K562 (cell line): ENCODE measurements around the gene PRDX2. TPM values are rescaled to one million over a fixed set of nuclear protein-coding genes. Genes with fewer than 3 reads are reported as not detected.
A peak's percentile ranks its signal among the peaks of the same experiment; 100 is the strongest.

Source experiments
- ATAC-seq: fragments of 200-7000 bp; cut with Tn5 transposase; 3 replicates; pipeline ENCODE4 v1.9.1; 2020; ENCODE audit warnings: moderate library complexity
- BruUV-seq: library from RNA; stranded (reverse); fragments of 400-500 nt; replicated peaks from 2 replicates; lab custom pipeline; 2021; lab: Mats Ljungman, UMichigan
- CTCF ChIA-PET: fragments of 300-600 bp; formaldehyde crosslinking; extraction: SDS; loops from one replicate; lab custom pipeline; 2021; ENCODE audit warnings: low intra/inter-chr PET ratio; lab: Yijun Ruan, JAX
- POLR2A ChIA-PET: fragments of 300-600, 350-650 bp; sonication (Branson Sonifier 250); formaldehyde crosslinking; extraction: SDS; loops from one replicate; lab custom pipeline; 2021; ENCODE audit warnings: antibody characterized with exemption, inconsistent platforms; lab: Yijun Ruan, JAX
- DNase-seq, 4 experiments: peaks; one replicate each; pipeline versions ENCODE4 v3.0.0 to v3.0.0-alpha.2; 2011 to 2018; ENCODE audit warnings: low spot score in 3 of 4, mixed read lengths in 3 of 4; ENCODE audit errors: extremely low read depth in 1 of 4
- FAIRE-seq: peaks from 2 replicates; lab custom pipeline; 2011; peaks lifted over from hg19 to GRCh38; lab: Jason Lieb, UNC
- H2AFZ ChIP-seq: 2 replicates; pipeline ENCODE4 v1.6.0; 2011; ENCODE audit warnings: low read depth, low read length, control low read depth, inconsistent platforms
- H3K27ac ChIP-seq: fragments of 200-600 bp; 3 replicates; pipeline ENCODE4 v1.8.0; 2011; ENCODE audit warnings: low read depth, mild to moderate bottlenecking, control low read depth, inconsistent platforms, low read length, moderate library complexity, mixed read lengths; ENCODE audit errors: extremely low read depth
- H3K27me3 ChIP-seq, 2 experiments: fragments of 300-600 bp in 1 of 2; 2 replicates in 1 of 2; 3 replicates in 1 of 2; pipeline versions ENCODE4 v1.6.0 to v1.8.0; 2011; ENCODE audit warnings: inconsistent platforms in 2 of 2, low read length in 2 of 2, mild to moderate bottlenecking in 1 of 2, mixed read lengths in 1 of 2, moderate library complexity in 1 of 2; ENCODE audit not compliant: control insufficient read depth in 2 of 2, insufficient read depth in 2 of 2
- H3K36me3 ChIP-seq: fragments of 300-600 bp; 3 replicates; pipeline ENCODE4 v1.8.0; 2011; ENCODE audit warnings: mild to moderate bottlenecking, low read length, inconsistent platforms; ENCODE audit not compliant: control insufficient read depth, insufficient read depth
- H3K4me1 ChIP-seq, 2 experiments: fragments of 200-600 bp in 1 of 2; replicated peaks in 1 of 2; 2 replicates in 1 of 2; 3 replicates in 1 of 2; pipeline versions ENCODE4 v1.5.1 to v1.8.0; 2011; ENCODE audit warnings: inconsistent platforms in 2 of 2, low read length in 2 of 2, mild to moderate bottlenecking in 1 of 2, mixed read lengths in 1 of 2, moderate library complexity in 1 of 2; ENCODE audit not compliant: control insufficient read depth in 2 of 2, insufficient read depth in 2 of 2
- H3K4me2 ChIP-seq: 2 replicates; pipeline ENCODE4 v1.6.1; 2011; ENCODE audit warnings: low read length, control low read depth, inconsistent platforms, mixed read lengths; ENCODE audit not compliant: insufficient read depth
- H3K4me3 ChIP-seq: fragments of 200-600 bp; sonication (generic), shearing (Covaris generic); 2 replicates; pipeline ENCODE4 v1.5.1; 2016; ENCODE audit warnings: control low read depth, inconsistent platforms
- H3K79me2 ChIP-seq: fragments of 200-600 bp; 3 replicates; pipeline ENCODE4 v1.8.0; 2011; ENCODE audit warnings: low read length, inconsistent platforms; ENCODE audit not compliant: control insufficient read depth, insufficient read depth
- H3K9ac ChIP-seq, 2 experiments: 2 replicates each; pipeline versions ENCODE4 v1.6.0 to v1.6.1; 2011; ENCODE audit warnings: low read depth in 2 of 2, low read length in 2 of 2, control low read depth in 1 of 2, inconsistent platforms in 1 of 2, mild to moderate bottlenecking in 1 of 2, mixed read lengths in 1 of 2; ENCODE audit not compliant: insufficient read depth in 1 of 2
- H3K9me1 ChIP-seq: one replicate; pipeline ENCODE4 v1.6.0; 2011; ENCODE audit warnings: inconsistent platforms, mild to moderate bottlenecking, low read length, moderate library complexity; ENCODE audit not compliant: control insufficient read depth, insufficient read depth
- H3K9me3 ChIP-seq: replicated peaks from 2 replicates; pipeline ENCODE4 v1.5.1; 2011; ENCODE audit warnings: low read depth, low read length, inconsistent platforms; ENCODE audit not compliant: control insufficient read depth, insufficient read depth
- H4K20me1 ChIP-seq: replicated peaks from 2 replicates; pipeline ENCODE4 v1.6.1; 2011; ENCODE audit warnings: low read length, inconsistent platforms, mixed read lengths; ENCODE audit not compliant: control insufficient read depth, insufficient read depth
- BCOR ChIP-seq: fragments of 450-650 bp; IDR thresholded peaks from 2 replicates; pipeline ENCODE4 v1.6.1; 2016
- CBFA2T2 ChIP-seq: fragments of 450-650 bp; conservative IDR thresholded peaks from 2 replicates; pipeline ENCODE4 v1.6.1; 2017; ENCODE audit warnings: mild to moderate bottlenecking
- E2F1 ChIP-seq: sonication (generic); formaldehyde crosslinking; IDR thresholded peaks from 2 replicates; pipeline ENCODE4 v1.8.1; 2023; ENCODE audit warnings: mild to moderate bottlenecking, missing genetic modification reagents, moderate library complexity
- ELF2 ChIP-seq: fragments of 250-450 bp; sonication (Bioruptor Pico); IDR thresholded peaks from 2 replicates; pipeline ENCODE4 v1.5.0; 2021; ENCODE audit warnings: mild to moderate bottlenecking
- EP300 ChIP-seq: IDR thresholded peaks from 2 replicates; pipeline ENCODE4 v1.6.1; 2012; ENCODE audit warnings: low read length, improper control_type of control experiment
- HDAC1 ChIP-seq, 2 experiments: fragments of 450-650 bp; IDR thresholded peaks; 2 replicates each; pipeline ENCODE4 v1.6.1; 2016 to 2017; ENCODE audit warnings: inconsistent platforms in 1 of 2, mild to moderate bottlenecking in 1 of 2, moderate library complexity in 1 of 2
- HDAC2 ChIP-seq: fragments of 450-650 bp; IDR thresholded peaks from 2 replicates; pipeline ENCODE4 v1.6.1; 2016; ENCODE audit warnings: mild to moderate bottlenecking
- JUN ChIP-seq, 2 experiments: sonication (generic) in 1 of 2; formaldehyde crosslinking in 1 of 2; IDR thresholded peaks; 2 replicates each; pipeline versions ENCODE4 v1.6.1 to v1.8.0; 2012 to 2022; ENCODE audit warnings: borderline replicate concordance in 2 of 2, mild to moderate bottlenecking in 2 of 2, improper control_type of control experiment in 1 of 2, low read depth in 1 of 2, low read length in 1 of 2, missing genetic modification reagents in 1 of 2
- NFRKB ChIP-seq: fragments of 450-650 bp; IDR thresholded peaks from 2 replicates; pipeline ENCODE4 v1.6.1; 2016; ENCODE audit warnings: low read depth
- NR2C2 ChIP-seq, 2 experiments: fragments of 200-800 bp in 1 of 2; sonication (Bioruptor generic) in 1 of 2; sonication (generic) in 1 of 2; formaldehyde crosslinking in 1 of 2; IDR thresholded peaks; 2 replicates each; pipeline versions ENCODE4 v1.6.1 to v1.8.0; 2016 to 2022; ENCODE audit warnings: mild to moderate bottlenecking in 1 of 2, missing compliant biosample characterization in 1 of 2, missing genetic modification characterization in 1 of 2, missing genetic modification reagents in 1 of 2
- PHTF2 ChIP-seq: fragments of 250-450 bp; sonication (Bioruptor Pico); IDR thresholded peaks from 2 replicates; pipeline ENCODE4 v1.5.0; 2021; ENCODE audit warnings: mild to moderate bottlenecking
- RBM39 ChIP-seq: fragments of 200-400 bp; formaldehyde crosslinking; optimal IDR thresholded peaks from 2 replicates; pipeline ENCODE3; 2018; ENCODE audit warnings: low read depth, low read length
- SMARCA5 ChIP-seq: fragments of 450-650 bp; IDR thresholded peaks from 2 replicates; pipeline ENCODE4 v1.6.1; 2016
- ZNF431 ChIP-seq: sonication (generic); formaldehyde crosslinking; IDR thresholded peaks from 2 replicates; pipeline ENCODE4 v1.8.0; 2022; ENCODE audit warnings: mild to moderate bottlenecking, missing genetic modification reagents
- WGBS: fragments of 100-300 bp; shearing (Covaris generic); methylation state at CpG from one replicate; pipeline ENCODE4 v1.1.6; 2016; ENCODE audit warnings: low coverage, mixed read lengths; ENCODE audit not compliant: insufficient coverage; ENCODE audit errors: missing lambda C conversion rate; 5-methylcytosine and 5-hydroxymethylcytosine counted together
- in situ Hi-C: fragments of 300-500 bp; cut with MboI; formaldehyde crosslinking; loops from 4 replicates; pipeline ENCODE4 v1.15.0; 2018; ENCODE audit warnings: inconsistent platforms, mixed read lengths
- intact Hi-C: fragments of 100-400 bp; cut with micrococcal nuclease; formaldehyde crosslinking; loops from 2 replicates; pipeline ENCODE4 v1.14.2; 2022
- polyA plus RNA-seq, 8 experiments: library from polyadenylated mRNA; depleted of rRNA in 4 of 8; stranded (reverse) in 5 of 8; unstranded in 3 of 8; fragments of >200 nt; fragmentation: Nextera tagmentation in 2 of 8; fragmentation: Illumina TruSeq in 1 of 8; extraction: Ambion mirVana in 2 of 8; extraction: Trizol in 1 of 8; gene quantifications; 2 replicates each; pipeline versions ENCODE4 v1.2.1 to v1.2.3, GENCODE V29; 2011 to 2014; ENCODE audit warnings: inconsistent platforms in 1 of 8, missing spikeins in 1 of 8
- total RNA-seq, 7 experiments: library from RNA; depleted of rRNA in 6 of 7; stranded (reverse); fragments of >200 nt in 6 of 7; fragmentation: Illumina TruSeq in 2 of 7; extraction: Trizol in 2 of 7; gene quantifications; 2 replicates each; pipeline versions ENCODE4 v1.2.1 to v1.2.3, GENCODE V29; 2011 to 2021; ENCODE audit warnings: low replicate concordance in 1 of 7
- TF ChIP-seq, protein P1 (sequence below): fragments of 150-350 bp; IDR thresholded peaks from 2 replicates; pipeline ENCODE4 v1.6.1; 2014; ENCODE audit warnings: low read depth, mild to moderate bottlenecking, low read length, borderline replicate concordance
- TF ChIP-seq, protein P2 (sequence below): sonication (generic); formaldehyde crosslinking; IDR thresholded peaks from 2 replicates; pipeline ENCODE4 v1.8.0; 2022; ENCODE audit warnings: missing genetic modification reagents, mild to moderate bottlenecking, moderate library complexity, borderline replicate concordance

The PRDX2 gene
- total and polyA plus RNA-seq, 9 of the 15 experiments (the other 6 are each of a cell fraction or from before 2014, with no cell fraction given) = 206 to 1,183 (median 415) TPM

DNA sequence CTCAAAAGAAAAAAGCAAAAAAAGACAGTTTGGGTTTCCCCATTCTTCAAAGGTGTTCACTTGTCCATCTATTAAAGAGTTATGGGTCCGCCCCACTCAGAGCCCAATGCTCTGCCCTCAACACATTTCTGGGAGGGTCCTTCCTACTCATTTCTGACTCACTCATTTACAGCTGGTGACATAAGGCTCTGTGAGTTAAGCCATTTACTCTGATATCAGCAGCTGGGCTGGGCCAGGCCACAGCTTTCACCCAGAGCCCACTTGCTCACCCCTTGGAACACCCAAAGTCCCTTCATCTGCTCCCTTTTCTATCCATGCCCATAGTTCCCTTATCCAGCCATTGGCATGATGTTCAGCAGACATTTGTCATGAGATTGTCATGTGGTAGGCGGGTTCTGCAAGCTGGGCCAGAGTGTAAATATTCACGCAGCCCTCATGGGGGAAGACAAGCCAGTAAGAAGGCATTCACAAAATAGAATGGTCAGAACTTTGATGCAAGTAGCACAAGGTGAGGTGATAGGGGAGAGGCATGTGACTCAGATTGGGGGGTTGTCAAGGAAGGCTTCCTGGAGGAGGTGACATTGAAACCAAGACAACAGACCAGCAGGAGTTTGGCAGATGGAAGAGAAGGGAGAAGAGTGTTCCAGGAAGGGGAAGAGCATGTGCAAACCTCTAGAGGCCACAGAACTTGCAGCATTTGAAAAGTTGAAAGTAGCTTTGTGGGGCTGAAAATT is 42.6 kb upstream of the PRDX2 start:
- H3K36me3 ChIP-seq = peaks cover 27% of the 10 kb centered on the region; the same call in 2 of the 3 replicates
- no TSS peak for BruUV-seq
- no peak for TF ChIP-seq NFRKB
- no peak for TF ChIP-seq CBFA2T2
- TF ChIP-seq NR2C2 (CRISPR knock-in tag; IDR thresholded peaks at IDR 0.05) = no peak
- no peak for TF ChIP-seq NR2C2 (tag; IDR thresholded peaks at IDR 0.05)
- peak in 1 of 2 experiments; percentile 37; a peak in 1 of 4 replicates for TF ChIP-seq HDAC1 (IDR thresholded peaks at IDR 0.05)
- TF ChIP-seq, protein P1, sequence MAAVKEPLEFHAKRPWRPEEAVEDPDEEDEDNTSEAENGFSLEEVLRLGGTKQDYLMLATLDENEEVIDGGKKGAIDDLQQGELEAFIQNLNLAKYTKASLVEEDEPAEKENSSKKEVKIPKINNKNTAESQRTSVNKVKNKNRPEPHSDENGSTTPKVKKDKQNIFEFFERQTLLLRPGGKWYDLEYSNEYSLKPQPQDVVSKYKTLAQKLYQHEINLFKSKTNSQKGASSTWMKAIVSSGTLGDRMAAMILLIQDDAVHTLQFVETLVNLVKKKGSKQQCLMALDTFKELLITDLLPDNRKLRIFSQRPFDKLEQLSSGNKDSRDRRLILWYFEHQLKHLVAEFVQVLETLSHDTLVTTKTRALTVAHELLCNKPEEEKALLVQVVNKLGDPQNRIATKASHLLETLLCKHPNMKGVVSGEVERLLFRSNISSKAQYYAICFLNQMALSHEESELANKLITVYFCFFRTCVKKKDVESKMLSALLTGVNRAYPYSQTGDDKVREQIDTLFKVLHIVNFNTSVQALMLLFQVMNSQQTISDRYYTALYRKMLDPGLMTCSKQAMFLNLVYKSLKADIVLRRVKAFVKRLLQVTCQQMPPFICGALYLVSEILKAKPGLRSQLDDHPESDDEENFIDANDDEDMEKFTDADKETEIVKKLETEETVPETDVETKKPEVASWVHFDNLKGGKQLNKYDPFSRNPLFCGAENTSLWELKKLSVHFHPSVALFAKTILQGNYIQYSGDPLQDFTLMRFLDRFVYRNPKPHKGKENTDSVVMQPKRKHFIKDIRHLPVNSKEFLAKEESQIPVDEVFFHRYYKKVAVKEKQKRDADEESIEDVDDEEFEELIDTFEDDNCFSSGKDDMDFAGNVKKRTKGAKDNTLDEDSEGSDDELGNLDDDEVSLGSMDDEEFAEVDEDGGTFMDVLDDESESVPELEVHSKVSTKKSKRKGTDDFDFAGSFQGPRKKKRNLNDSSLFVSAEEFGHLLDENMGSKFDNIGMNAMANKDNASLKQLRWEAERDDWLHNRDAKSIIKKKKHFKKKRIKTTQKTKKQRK = no peak
- TF ChIP-seq ZNF431 = no peak
- no peak for TF ChIP-seq E2F1 (CRISPR knock-in tag)
- TF ChIP-seq RBM39 = no peak
- TF ChIP-seq, protein P2, sequence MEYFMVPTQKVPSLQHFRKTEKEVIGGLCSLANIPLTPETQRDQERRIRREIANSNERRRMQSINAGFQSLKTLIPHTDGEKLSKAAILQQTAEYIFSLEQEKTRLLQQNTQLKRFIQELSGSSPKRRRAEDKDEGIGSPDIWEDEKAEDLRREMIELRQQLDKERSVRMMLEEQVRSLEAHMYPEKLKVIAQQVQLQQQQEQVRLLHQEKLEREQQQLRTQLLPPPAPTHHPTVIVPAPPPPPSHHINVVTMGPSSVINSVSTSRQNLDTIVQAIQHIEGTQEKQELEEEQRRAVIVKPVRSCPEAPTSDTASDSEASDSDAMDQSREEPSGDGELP (CRISPR knock-in tag) = peak; percentile 43; the same call in 1 of the 2 replicates
- TF ChIP-seq JUN (IDR thresholded peaks at IDR 0.05; ENCODE audit: borderline replicate concordance, low read depth, low read length) = 0 out of 2 replicates have a peak, but pooled peaks have one; percentile 27
- TF ChIP-seq JUN (CRISPR knock-in tag; IDR thresholded peaks at IDR 0.05; ENCODE audit: borderline replicate concordance) = no peak
- no peak for TF ChIP-seq PHTF2 (CRISPR knock-in tag)
- TF ChIP-seq ELF2 (CRISPR knock-in tag) = no peak
- TF ChIP-seq EP300 = no peak
- TF ChIP-seq SMARCA5 = peak; percentile 89
- peak; percentile 89 for TF ChIP-seq BCOR
- TF ChIP-seq HDAC2 = 0 out of 2 replicates have a peak, but pooled peaks have one; percentile 39

More for the DNA sequence above, 42.6 kb upstream of the PRDX2 start:
- H3K9me3 ChIP-seq = no peaks in the 10 kb centered on the region
- H3K27me3 ChIP-seq = no peaks in the 10 kb centered on the region; a peak in 1 of 5 replicates
- ChIA-PET POLR2A (interaction anchor here (0.5 to 1.3 kb wide), 3 partner anchors 9 to 114 kb away, joined by 3 to 5 read pairs (median 4); no protein-coding TSS in a partner anchor), CTCF (interaction anchor here (0.5 to 0.6 kb wide), 2 partner anchors 87 to 127 kb away, joined by 3 to 5 read pairs; no protein-coding TSS in a partner anchor)
- no peak overlapping the region for H2AFZ ChIP-seq
- H3K9ac ChIP-seq = peak overlapping the region in 1 of 2 experiments; percentile 40; a peak in 1 of 4 replicates
- H3K4me1 ChIP-seq = peaks cover 28 to 39% of the 10 kb centered on the region in 2 experiments
- FAIRE-seq (no peak), ATAC-seq (no peak), DNase-seq (no peak)
- intact Hi-C loops (loop anchor here (5.0 kb wide), 1 partner anchor 67 kb away; the partner anchor contains the start of gene HOOK2), in situ Hi-C loops (no loop called here)
- 66% methylated on average over 3 of the region's 3 CpGs for WGBS
- no peak overlapping the region for H3K4me2 ChIP-seq
- no peak overlapping the region for H3K4me3 ChIP-seq
- H4K20me1 ChIP-seq = peaks cover 5% of the 10 kb centered on the region; the same call in 1 of the 2 replicates
- peaks cover 15% of the 10 kb centered on the region for H3K79me2 ChIP-seq
- no peak overlapping the region; the same call in 2 of the 3 replicates for H3K27ac ChIP-seq
- H3K9me1 ChIP-seq = peaks cover 7% of the 10 kb centered on the region
